H9 (cell line): ENCODE data around the gene ARHGAP10. TPM values are rescaled to one million over a fixed set of nuclear protein-coding genes. Genes with fewer than 3 reads are reported as not detected.
A peak's percentile ranks its signal among the peaks of the same experiment; 100 is the strongest.

Source experiments
- DNase-seq: peaks from one replicate; pipeline ENCODE4 v3.0.0-alpha.2; 2017
- H2AFZ ChIP-seq: one replicate; pipeline ENCODE4 v1.6.1; 2013; ENCODE audit warnings: mild to moderate bottlenecking, low read length, control low read depth, moderate library complexity
- H2AK5ac ChIP-seq: 2 replicates; pipeline ENCODE4 v1.6.1; 2013; ENCODE audit warnings: low read length, control low read depth, mixed read lengths; ENCODE audit not compliant: insufficient read length
- H2BK120ac ChIP-seq: one replicate; pipeline ENCODE4 v1.6.1; 2013; ENCODE audit warnings: low read depth, mild to moderate bottlenecking, low read length, control low read depth, inconsistent platforms; ENCODE audit not compliant: poor library complexity, severe bottlenecking
- H2BK12ac ChIP-seq: 2 replicates; pipeline ENCODE4 v1.6.1; 2013; ENCODE audit warnings: low read length, control low read depth, mixed read lengths, low read depth; ENCODE audit not compliant: insufficient read length
- H2BK15ac ChIP-seq: 2 replicates; pipeline ENCODE4 v1.6.1; 2013; ENCODE audit warnings: low read depth, low read length, control low read depth
- H2BK20ac ChIP-seq: one replicate; pipeline ENCODE4 v1.6.1; 2013; ENCODE audit warnings: low read depth, mild to moderate bottlenecking, low read length, control low read depth, inconsistent platforms; ENCODE audit not compliant: poor library complexity, severe bottlenecking
- H2BK5ac ChIP-seq: 2 replicates; pipeline ENCODE4 v1.6.1; 2013; ENCODE audit warnings: low read length, control low read depth, mixed read lengths; ENCODE audit not compliant: insufficient read length
- H3K14ac ChIP-seq: 2 replicates; pipeline ENCODE4 v1.6.1; 2013; ENCODE audit warnings: low read length, control low read depth; ENCODE audit not compliant: insufficient read depth
- H3K18ac ChIP-seq: 2 replicates; pipeline ENCODE4 v1.6.1; 2013; ENCODE audit warnings: low read depth, mild to moderate bottlenecking, mixed read lengths, low read length, control low read depth; ENCODE audit not compliant: insufficient read length
- H3K23ac ChIP-seq: 2 replicates; pipeline ENCODE4 v1.6.1; 2013; ENCODE audit warnings: low read length, control low read depth, mixed read lengths, low read depth; ENCODE audit not compliant: insufficient read length
- H3K23me2 ChIP-seq: 2 replicates; pipeline ENCODE4 v1.6.1; 2013; ENCODE audit warnings: low read depth, mild to moderate bottlenecking, mixed read lengths, low read length, control low read depth; ENCODE audit not compliant: insufficient read length, poor library complexity, severe bottlenecking
- H3K27ac ChIP-seq: 2 replicates; pipeline ENCODE4 v1.5.1; 2013; ENCODE audit warnings: low read length, control low read depth, mixed read lengths, low read depth; ENCODE audit not compliant: insufficient read length
- H3K27me3 ChIP-seq: 2 replicates; pipeline ENCODE4 v1.6.1; 2013; ENCODE audit warnings: low read length, control low read depth, inconsistent platforms; ENCODE audit not compliant: insufficient read depth
- H3K4ac ChIP-seq: 2 replicates; pipeline ENCODE4 v1.6.1; 2013; ENCODE audit warnings: low read depth, mild to moderate bottlenecking, control low read depth, inconsistent platforms, low read length, moderate library complexity
- H3K4me1 ChIP-seq: 2 replicates; pipeline ENCODE4 v1.6.1; 2013; ENCODE audit warnings: low read length, control low read depth, inconsistent platforms; ENCODE audit not compliant: insufficient read depth
- H3K4me2 ChIP-seq: 2 replicates; pipeline ENCODE4 v1.6.1; 2013; ENCODE audit warnings: low read length, control low read depth, mixed read lengths; ENCODE audit not compliant: insufficient read length, insufficient read depth
- H3K56ac ChIP-seq: 2 replicates; pipeline ENCODE4 v1.6.1; 2013; ENCODE audit warnings: low read depth, mild to moderate bottlenecking, mixed read lengths, low read length, control low read depth; ENCODE audit not compliant: insufficient read length
- H3K79me1 ChIP-seq: 2 replicates; pipeline ENCODE4 v1.6.1; 2013; ENCODE audit warnings: low read depth, mild to moderate bottlenecking, moderate library complexity, low read length, control low read depth, inconsistent platforms; ENCODE audit not compliant: insufficient read depth, poor library complexity, severe bottlenecking
- H3K79me2 ChIP-seq: 2 replicates; pipeline ENCODE4 v1.6.1; 2013; ENCODE audit warnings: low read length, control low read depth, inconsistent platforms; ENCODE audit not compliant: insufficient read depth
- H3K9ac ChIP-seq: 2 replicates; pipeline ENCODE4 v1.6.1; 2013; ENCODE audit warnings: low read length, control low read depth, mixed read lengths; ENCODE audit not compliant: insufficient read length; ENCODE audit errors: extremely low read depth
- H3K9me3 ChIP-seq: one replicate; pipeline ENCODE4 v1.6.1; 2013; ENCODE audit warnings: low read depth, low read length, inconsistent platforms; ENCODE audit not compliant: control insufficient read depth
- H3T11ph ChIP-seq: one replicate; pipeline ENCODE4 v1.6.1; 2013; ENCODE audit warnings: mild to moderate bottlenecking, low read length, control low read depth, inconsistent platforms
- H4K20me1 ChIP-seq: one replicate; pipeline ENCODE4 v1.6.1; 2013; ENCODE audit not compliant: control insufficient read depth, insufficient read length, insufficient read depth
- H4K5ac ChIP-seq: 2 replicates; pipeline ENCODE4 v1.6.1; 2013; ENCODE audit warnings: low read depth, mild to moderate bottlenecking, mixed read lengths, low read length, control low read depth; ENCODE audit not compliant: insufficient read length
- H4K8ac ChIP-seq: replicated peaks from 2 replicates; pipeline ENCODE4 v1.6.1; 2013; ENCODE audit warnings: low read length, control low read depth, mixed read lengths, low read depth; ENCODE audit not compliant: insufficient read length
- H4K91ac ChIP-seq: 2 replicates; pipeline ENCODE4 v1.6.1; 2013; ENCODE audit warnings: low read depth, mild to moderate bottlenecking, moderate library complexity, mixed read lengths, low read length, control low read depth; ENCODE audit not compliant: insufficient read length
- H3K27ac Mint-ChIP-seq, 3 experiments: 2 replicates in 2 of 3; 3 replicates in 1 of 3; pipeline ENCODE4 v1.8.0; 2020 to 2021; ENCODE audit warnings: mixed read lengths in 3 of 3, mild to moderate bottlenecking in 1 of 3, moderate library complexity in 1 of 3
- H3K27me3 Mint-ChIP-seq: 2 replicates; pipeline ENCODE4 v1.8.0; 2021; ENCODE audit warnings: low read depth, mild to moderate bottlenecking, moderate library complexity, mixed read lengths
- H3K36me3 Mint-ChIP-seq, 3 experiments: 2 replicates in 2 of 3; 3 replicates in 1 of 3; pipeline ENCODE4 v1.8.0; 2020 to 2021; ENCODE audit warnings: low read depth in 3 of 3, mixed read lengths in 3 of 3; ENCODE audit not compliant: insufficient read depth in 1 of 3
- H3K4me1 Mint-ChIP-seq, 2 experiments: 2 replicates each; pipeline ENCODE4 v1.8.0; 2020; ENCODE audit warnings: mixed read lengths in 2 of 2
- H3K4me3 Mint-ChIP-seq, 2 experiments: 2 replicates in 1 of 2; 3 replicates in 1 of 2; pipeline ENCODE4 v1.8.0; 2020 to 2021; ENCODE audit warnings: mild to moderate bottlenecking in 2 of 2, mixed read lengths in 2 of 2, moderate library complexity in 1 of 2
- H3K9me3 Mint-ChIP-seq, 2 experiments: 2 replicates in 1 of 2; 3 replicates in 1 of 2; pipeline ENCODE4 v1.8.0; 2020; ENCODE audit warnings: mild to moderate bottlenecking in 2 of 2, mixed read lengths in 2 of 2, moderate library complexity in 1 of 2
- WGBS: extraction: QIAGEN DNeasy Blood & Tissue Kit; methylation state at CpG from one replicate; pipeline ENCODE4 v1.1.7; 2013; ENCODE audit warnings: missing lambda C conversion rate, low lambda C conversion rate, mixed read lengths; ENCODE audit not compliant: insufficient read length; ENCODE audit errors: extremely low coverage; 5-methylcytosine and 5-hydroxymethylcytosine counted together
- total RNA-seq: library from RNA; stranded (reverse); gene quantifications from 2 replicates; pipeline ENCODE4 v1.2.1, GENCODE V29; 2021
- TF ChIP-seq, protein P1 (sequence below): fragments of 200-600 bp; sonication (generic); conservative IDR thresholded peaks from 3 replicates; pipeline ENCODE4 v1.8.0; 2021; ENCODE audit warnings: antibody characterized with exemption, mild to moderate bottlenecking

Gene ARHGAP10
- total RNA-seq, 1 experiment from 2014 or later: 7.8 TPM

DNA sequence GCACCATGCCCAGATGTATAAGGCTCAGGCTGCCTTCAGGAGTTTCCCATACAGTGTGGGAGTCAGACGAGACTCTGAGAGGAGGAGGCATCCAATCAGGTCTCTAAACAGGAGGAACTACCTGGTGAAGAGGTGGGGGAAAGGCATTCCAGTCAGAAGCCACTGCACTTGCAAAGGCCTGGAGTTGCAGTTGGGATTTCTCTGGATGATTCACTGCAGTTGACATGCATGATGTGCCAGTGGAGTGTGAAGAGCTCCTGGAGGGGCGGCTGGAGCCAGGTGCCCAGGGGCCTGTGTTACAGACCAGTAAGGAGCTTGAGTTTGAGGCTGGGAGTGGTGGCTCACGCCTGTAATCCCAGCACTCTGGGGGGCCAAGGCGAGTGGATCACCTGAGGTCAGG lies 339.1 kb downstream of the ARHGAP10 start:
- Histone ChIP-seq H3K27me3 (no peaks in the 10 kb centered on the region), H2BK5ac (no peak overlapping the region), H2AK5ac (no peak overlapping the region), H3K9ac (no peak overlapping the region), H2AFZ (no peak overlapping the region), H2BK120ac (no peak overlapping the region), H2BK12ac (no peak overlapping the region), H3T11ph (no peak overlapping the region), H3K18ac (no peak overlapping the region), H3K4me2 (no peak overlapping the region), H4K20me1 (no peaks in the 10 kb centered on the region), H2BK15ac (no peak overlapping the region), H3K27ac (no peak overlapping the region), H3K23ac (no peak overlapping the region), H3K14ac (no peak overlapping the region), H4K8ac (no peak overlapping the region), H3K9me3 (peaks cover 14% of the 10 kb centered on the region), H3K4me1 (no peaks in the 10 kb centered on the region), H3K56ac (no peak overlapping the region), H3K23me2 (no peaks in the 10 kb centered on the region), H3K79me1 (no peaks in the 10 kb centered on the region), H4K5ac (no peak overlapping the region), H2BK20ac (no peak overlapping the region), H3K4ac (no peak overlapping the region), H3K79me2 (no peaks in the 10 kb centered on the region), H4K91ac (no peak overlapping the region)
- no peak for DNase-seq
- H3K4me1 Mint-ChIP-seq: peaks cover 6 to 18% of the 10 kb centered on the region in 2 experiments; a peak in 3 of 4 replicates
- TF ChIP-seq, protein P1, sequence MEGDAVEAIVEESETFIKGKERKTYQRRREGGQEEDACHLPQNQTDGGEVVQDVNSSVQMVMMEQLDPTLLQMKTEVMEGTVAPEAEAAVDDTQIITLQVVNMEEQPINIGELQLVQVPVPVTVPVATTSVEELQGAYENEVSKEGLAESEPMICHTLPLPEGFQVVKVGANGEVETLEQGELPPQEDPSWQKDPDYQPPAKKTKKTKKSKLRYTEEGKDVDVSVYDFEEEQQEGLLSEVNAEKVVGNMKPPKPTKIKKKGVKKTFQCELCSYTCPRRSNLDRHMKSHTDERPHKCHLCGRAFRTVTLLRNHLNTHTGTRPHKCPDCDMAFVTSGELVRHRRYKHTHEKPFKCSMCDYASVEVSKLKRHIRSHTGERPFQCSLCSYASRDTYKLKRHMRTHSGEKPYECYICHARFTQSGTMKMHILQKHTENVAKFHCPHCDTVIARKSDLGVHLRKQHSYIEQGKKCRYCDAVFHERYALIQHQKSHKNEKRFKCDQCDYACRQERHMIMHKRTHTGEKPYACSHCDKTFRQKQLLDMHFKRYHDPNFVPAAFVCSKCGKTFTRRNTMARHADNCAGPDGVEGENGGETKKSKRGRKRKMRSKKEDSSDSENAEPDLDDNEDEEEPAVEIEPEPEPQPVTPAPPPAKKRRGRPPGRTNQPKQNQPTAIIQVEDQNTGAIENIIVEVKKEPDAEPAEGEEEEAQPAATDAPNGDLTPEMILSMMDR: no peak
- H3K27ac Mint-ChIP-seq: peak overlapping the region in 1 of 3 experiments; percentile 57; a peak in 1 of 7 replicates
- H3K9me3 Mint-ChIP-seq: peaks cover 25 to 31% of the 10 kb centered on the region in 2 experiments
- WGBS: no CpG with 5 or more reads among the region's 4 CpGs
- no peak overlapping the region; a peak in 1 of 5 replicates for H3K4me3 Mint-ChIP-seq
- H3K36me3 Mint-ChIP-seq: peaks cover 16 to 35% (median 30%) of the 10 kb centered on the region in 3 experiments
- no peaks in the 10 kb centered on the region for H3K27me3 Mint-ChIP-seq
